Adrenal gland (tissue), 5 donors: ENCODE data around the gene WDR70.

Experiments
- CTCF ChIP-seq, 6 experiments: fragments of 450-650 bp in 4 of 6; fragments of 200-600 bp in 2 of 6; sonication (generic) in 1 of 6; IDR thresholded peaks; 1 replicate in 5 of 6; 2 replicates in 1 of 6; pipeline versions ENCODE4 v1.5.1 to v1.8.0; 2016 to 2021; ENCODE audit warnings: antibody characterized with exemption in 6 of 6, mild to moderate bottlenecking in 2 of 6, moderate library complexity in 1 of 6
- POLR2A ChIP-seq, 2 donors: fragments of 450-650 bp; IDR thresholded peaks; one replicate each; pipeline ENCODE4 v1.6.1; 2017; ENCODE audit warnings: antibody characterized with exemption in 2 of 2, mild to moderate bottlenecking in 2 of 2, moderate library complexity in 1 of 2
- donor health status: DM: no; HTN: no; CAD: no.

- TF ChIP-seq CTCF (IDR thresholded peaks at IDR 0.05) (no peak), POLR2A (IDR thresholded peaks at IDR 0.05) (no peak)
Measured at GRCh38 chr5:37685211-37685610, 306.1 kb downstream of the WDR70 start.
